Parathyroid adenoma (tissue), 2 donors: ENCODE results near the gene MYO1D.

Source experiments
- H2AFZ ChIP-seq: fragments of 300-600 bp; sonication (generic); one replicate; pipeline ENCODE4 v1.7.0; 2017; ENCODE audit warnings: antibody characterized with exemption, mild to moderate bottlenecking
- H3K27ac ChIP-seq: fragments of 300-600 bp; sonication (generic); one replicate; pipeline ENCODE4 v1.7.0; 2017
- H3K27me3 ChIP-seq: fragments of 300-600 bp; sonication (generic); one replicate; pipeline ENCODE4 v1.7.0; 2017; ENCODE audit warnings: low read length; ENCODE audit not compliant: control insufficient read depth, insufficient read depth
- H3K36me3 ChIP-seq: fragments of 300-600 bp; sonication (generic); one replicate; pipeline ENCODE4 v1.7.0; 2017; ENCODE audit warnings: low read length; ENCODE audit not compliant: control insufficient read depth, insufficient read depth
- H3K4me1 ChIP-seq: fragments of 300-600 bp; sonication (generic); one replicate; pipeline ENCODE4 v1.7.0; 2017; ENCODE audit warnings: control low read depth
- H3K4me2 ChIP-seq: fragments of 300-600 bp; sonication (generic); one replicate; pipeline ENCODE4 v1.7.0; 2017; ENCODE audit warnings: low read length
- H3K4me3 ChIP-seq: fragments of 300-600 bp; sonication (generic); one replicate; pipeline ENCODE4 v1.7.0; 2017; ENCODE audit warnings: low read depth, low read length
- H3K79me2 ChIP-seq: fragments of 300-600 bp; sonication (generic); one replicate; pipeline ENCODE4 v1.7.0; 2017; ENCODE audit warnings: control low read depth
- H3K9ac ChIP-seq: fragments of 300-600 bp; sonication (generic); one replicate; pipeline ENCODE4 v1.7.0; 2017; ENCODE audit warnings: mild to moderate bottlenecking
- H3K9me3 ChIP-seq: fragments of 300-600 bp; sonication (generic); one replicate; pipeline ENCODE4 v1.7.0; 2017; ENCODE audit warnings: low read length; ENCODE audit not compliant: control insufficient read depth
- CTCF ChIP-seq: fragments of 300-600 bp; sonication (generic); IDR thresholded peaks from one replicate; pipeline ENCODE4 v1.7.0; 2017; ENCODE audit warnings: antibody characterized with exemption, mild to moderate bottlenecking
- donor health status: primary hyperparathyroidism.

The MYO1D gene

GRCh38 chr17:32880671-32881453 is 3.9 kb upstream of the MYO1D start:
- Histone ChIP-seq H3K4me1 (no peaks in the 10 kb centered on the region), H3K9me3 (no peaks in the 10 kb centered on the region), H3K4me3 (no peak overlapping the region), H3K79me2 (no peaks in the 10 kb centered on the region), H2AFZ (no peak overlapping the region), H3K4me2 (no peak overlapping the region), H3K27me3 (no peaks in the 10 kb centered on the region), H3K9ac (no peak overlapping the region), H3K27ac (no peak overlapping the region), H3K36me3 (no peaks in the 10 kb centered on the region)
- no peak for TF ChIP-seq CTCF

GRCh38 chr17:32879134-32879533 is 2.2 kb upstream of the MYO1D start:
- TF ChIP-seq CTCF: no peak
- no peaks in the 10 kb centered on the region for H3K36me3 ChIP-seq
- no peak overlapping the region for H3K4me3 ChIP-seq

DNA sequence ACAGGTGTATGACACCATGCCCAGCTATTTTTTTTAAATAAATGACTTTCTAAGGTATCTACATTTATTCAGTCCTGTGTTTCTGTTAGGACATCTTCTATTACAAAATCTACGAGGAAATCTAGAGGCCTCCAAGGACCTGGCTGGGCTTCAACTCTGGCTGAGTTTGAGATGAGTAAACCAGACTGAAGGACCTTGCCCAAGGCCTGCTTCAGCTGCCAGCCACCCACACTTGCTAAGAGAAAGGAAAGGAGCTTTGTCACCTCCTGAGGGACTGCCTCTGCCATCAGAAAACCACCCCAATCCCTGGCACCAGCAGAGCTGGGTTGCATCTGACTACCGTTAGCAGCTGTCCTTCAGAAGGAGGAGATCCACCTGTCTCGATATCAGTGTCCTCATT is 1.3 kb upstream of the MYO1D start:
- Histone ChIP-seq H3K4me3 (no peak overlapping the region), H2AFZ (peak overlapping the region; percentile 14), H3K27me3 (no peaks in the 10 kb centered on the region), H3K9me3 (no peaks in the 10 kb centered on the region), H3K4me2 (no peak overlapping the region), H3K9ac (no peak overlapping the region), H3K4me1 (no peaks in the 10 kb centered on the region), H3K27ac (no peak overlapping the region), H3K36me3 (no peaks in the 10 kb centered on the region), H3K79me2 (peaks cover 8% of the 10 kb centered on the region)
- no peak for TF ChIP-seq CTCF

More at GRCh38 chr17:32879134-32879533, 2.2 kb upstream of the MYO1D start:
- Histone ChIP-seq H3K4me2 (no peak overlapping the region), H2AFZ (no peak overlapping the region), H3K9me3 (no peaks in the 10 kb centered on the region), H3K79me2 (peaks cover 5% of the 10 kb centered on the region), H3K27me3 (no peaks in the 10 kb centered on the region), H3K9ac (no peak overlapping the region), H3K4me1 (no peaks in the 10 kb centered on the region), H3K27ac (no peak overlapping the region)

DNA sequence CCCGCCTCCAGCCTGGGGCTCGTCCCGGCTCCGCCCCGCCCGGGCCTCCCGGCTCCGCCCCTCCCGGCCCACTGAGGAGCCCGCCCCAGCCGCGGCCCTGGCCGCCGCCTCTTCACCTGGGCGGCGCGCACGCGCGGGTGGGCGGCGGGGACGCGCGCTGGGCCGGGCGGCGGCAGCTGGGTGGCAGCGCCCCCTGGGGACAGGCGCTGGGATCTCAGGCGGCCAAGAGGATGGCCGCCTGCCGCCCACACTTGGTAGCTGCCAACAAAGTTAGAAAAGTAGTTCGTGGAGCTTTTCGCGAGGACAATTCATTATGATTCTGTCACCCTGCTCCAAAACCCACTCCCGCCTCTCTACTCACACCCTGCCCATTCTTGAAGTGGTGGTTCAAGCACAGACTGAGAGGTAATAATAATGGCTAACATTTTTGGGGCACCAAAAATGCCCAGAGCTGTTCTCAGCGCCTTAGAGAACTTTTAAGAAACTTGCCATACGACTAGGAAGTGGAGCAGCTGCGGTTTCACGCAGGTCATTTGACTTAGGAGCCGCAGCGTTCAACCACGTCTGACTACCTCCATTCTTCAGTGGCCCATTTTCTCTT is 340 bp upstream of the MYO1D start:
- Histone ChIP-seq H2AFZ (peak overlapping the region; percentile 84), H3K79me2 (peaks cover 8% of the 10 kb centered on the region), H3K36me3 (no peaks in the 10 kb centered on the region), H3K4me2 (peak overlapping the region; percentile 64), H3K9ac (no peak overlapping the region), H3K27ac (peak overlapping the region; percentile 37), H3K4me1 (no peaks in the 10 kb centered on the region), H3K9me3 (no peaks in the 10 kb centered on the region), H3K4me3 (peak overlapping the region; percentile 19), H3K27me3 (no peaks in the 10 kb centered on the region)
- peak; percentile 61 for TF ChIP-seq CTCF
